GM19193 (cell line): Measurements from ENCODE around the gene CAPN10.

Experiments used
- POLR2A ChIP-seq: IDR thresholded peaks from 4 replicates; pipeline ENCODE4 v1.6.1; 2011; ENCODE audit not compliant: insufficient read depth, insufficient read length; ENCODE audit errors: extremely low read depth

Gene CAPN10

GRCh38 chr2:240628808-240629618 lies 42.5 kb downstream of the CAPN10 start:
- no peak for TF ChIP-seq POLR2A

- TF ChIP-seq POLR2A: no peak
Observed at GRCh38 chr2:240629619-240629967, 43.1 kb downstream of the CAPN10 start.

GRCh38 chr2:240629968-240630770 lies 43.6 kb downstream of the CAPN10 start:
- no peak for TF ChIP-seq POLR2A

GRCh38 chr2:240630771-240631547 lies 44.4 kb downstream of the CAPN10 start:
- TF ChIP-seq POLR2A: no peak

GRCh38 chr2:240631548-240632305 lies 45.2 kb downstream of the CAPN10 start:
- no peak for TF ChIP-seq POLR2A

- no peak for TF ChIP-seq POLR2A
Observed at GRCh38 chr2:240632306-240632721, 45.8 kb downstream of the CAPN10 start.

- no peak for TF ChIP-seq POLR2A
Observed at GRCh38 chr2:240635121-240635997, 48.8 kb downstream of the CAPN10 start.

GRCh38 chr2:240635998-240636547 lies 49.5 kb downstream of the CAPN10 start:
- no peak for TF ChIP-seq POLR2A

- TF ChIP-seq POLR2A: no peak
Observed at GRCh38 chr2:240636563-240637115, 50.1 kb downstream of the CAPN10 start.

GRCh38 chr2:240637116-240637900 lies 50.8 kb downstream of the CAPN10 start:
- TF ChIP-seq POLR2A: no peak

GRCh38 chr2:240637901-240638345 lies 51.4 kb downstream of the CAPN10 start:
- no peak for TF ChIP-seq POLR2A

GRCh38 chr2:240638512-240639160 lies 52.1 kb downstream of the CAPN10 start:
- TF ChIP-seq POLR2A: no peak
